VCaP (cell line): ENCODE measurements around the gene OLFML2A.

Experiments
- H3K27ac ChIP-seq: fragments of 450-650 bp; 2 replicates; pipeline ENCODE4 v1.5.1; 2017
- CTCF ChIP-seq: fragments of 450-650 bp; conservative IDR thresholded peaks from 2 replicates; pipeline ENCODE4 v1.5.1; 2017; ENCODE audit warnings: mild to moderate bottlenecking, moderate library complexity

OLFML2A gene

GRCh38 chr9:124854822-124855221 is 77.9 kb downstream of the OLFML2A start:
- no peak overlapping the region for H3K27ac ChIP-seq
- no peak for TF ChIP-seq CTCF

GRCh38 chr9:124855566-124855943 is 78.6 kb downstream of the OLFML2A start:
- no peak for TF ChIP-seq CTCF
- no peak overlapping the region for H3K27ac ChIP-seq

- H3K27ac ChIP-seq: peak overlapping the region; percentile 19; the same call in 1 of the 2 replicates
- TF ChIP-seq CTCF: peak; percentile 58
Measured at GRCh38 chr9:124855944-124856765, 79.2 kb downstream of the OLFML2A start.

GRCh38 chr9:124857533-124858162 is 80.7 kb downstream of the OLFML2A start:
- TF ChIP-seq CTCF: no peak
- peak overlapping the region; percentile 93; the same call in 1 of the 2 replicates for H3K27ac ChIP-seq

- TF ChIP-seq CTCF: 0 out of 2 replicates have a peak, but pooled peaks have one; percentile 9
- peak overlapping the region; percentile 93 for H3K27ac ChIP-seq
Measured at GRCh38 chr9:124858330-124859046, 81.6 kb downstream of the OLFML2A start.

GRCh38 chr9:124859803-124860581 is 83.1 kb downstream of the OLFML2A start:
- no peak for TF ChIP-seq CTCF
- peak overlapping the region; percentile 93; the same call in 1 of the 2 replicates for H3K27ac ChIP-seq
